Uterus (tissue), 4 donors: ENCODE data around the gene CAMTA1. TPM values are rescaled to one million over a fixed set of nuclear protein-coding genes. Genes with fewer than 3 reads are reported as not detected.
A peak's percentile ranks its signal among the peaks of the same experiment; 100 is the strongest.
"Not testable (repeated sequence)": the region's sequence is repeated elsewhere in the genome, so short reads cannot be mapped to it uniquely, and the experiment has no call there.

Experiments
- DNase-seq, 2 donors: peaks; one replicate each; pipeline ENCODE4 v3.0.0-alpha.2; 2019 to 2020
- H3K27ac ChIP-seq, 2 donors: fragments of 200-600 bp; sonication (generic); 1 replicate in 1 of 2; 2 replicates in 1 of 2; pipeline ENCODE4 v1.5.1; 2016 to 2018
- H3K27me3 ChIP-seq, 2 donors: fragments of 200-600 bp; sonication (generic); one replicate each; pipeline ENCODE4 v1.5.1; 2018 to 2019; ENCODE audit warnings: control low read depth in 1 of 2
- H3K36me3 ChIP-seq, 2 donors: fragments of 200-600 bp; sonication (generic); one replicate each; pipeline ENCODE4 v1.5.1; 2019; ENCODE audit warnings: control low read depth in 1 of 2
- H3K4me1 ChIP-seq, 2 donors: fragments of 200-600 bp; sonication (generic); one replicate each; pipeline ENCODE4 v1.5.1; 2018 to 2019; ENCODE audit warnings: control low read depth in 1 of 2
- H3K4me3 ChIP-seq, 2 donors: fragments of 200-600 bp; sonication (generic); 1 replicate in 1 of 2; 2 replicates in 1 of 2; pipeline ENCODE4 v1.5.1; 2018 to 2019; ENCODE audit warnings: mild to moderate bottlenecking in 1 of 2
- H3K9me3 ChIP-seq, 2 donors: fragments of 200-600 bp; sonication (generic); one replicate each; pipeline ENCODE4 v1.5.1; 2019; ENCODE audit warnings: control low read depth in 1 of 2
- POLR2A ChIP-seq, 2 donors: fragments of 450-650 bp; IDR thresholded peaks; one replicate each; pipeline ENCODE4 v1.6.1; 2016; ENCODE audit warnings: antibody characterized with exemption in 2 of 2, mild to moderate bottlenecking in 1 of 2, moderate library complexity in 1 of 2
- intact Hi-C: fragments of 100-400 bp; cut with DNase I; formaldehyde crosslinking; loops from one replicate; pipeline ENCODE4 v1.15.1; 2023; ENCODE audit warnings: low total_unique reads
- total RNA-seq, 4 donors: library from RNA; depleted of rRNA in 3 of 4; stranded (reverse); fragments of >200 nt in 3 of 4; gene quantifications; one replicate each; pipeline versions ENCODE4 v1.1.0 to v1.2.4, GENCODE V29; 2014 to 2023
- TF ChIP-seq, protein P1 (sequence below), 4 experiments: fragments of 200-600 bp in 2 of 4; fragments of 450-650 bp in 2 of 4; sonication (generic) in 2 of 4; IDR thresholded peaks; one replicate each; pipeline ENCODE4 v1.5.1; 2016 to 2019; ENCODE audit warnings: antibody characterized with exemption in 4 of 4, mild to moderate bottlenecking in 2 of 4, moderate library complexity in 1 of 4
- donor health status: DM: yes; HTN: yes; CAD: no.

CAMTA1 gene
- total RNA-seq, 4 donors from 2014 or later, result 29.7 to 427 (median 64.8) TPM

GRCh38 chr1:7380712-7381111 lies 595.5 kb downstream of the CAMTA1 start:
- no peak for DNase-seq
- no peak for TF ChIP-seq POLR2A (IDR thresholded peaks at IDR 0.05)
- TF ChIP-seq, protein P1, sequence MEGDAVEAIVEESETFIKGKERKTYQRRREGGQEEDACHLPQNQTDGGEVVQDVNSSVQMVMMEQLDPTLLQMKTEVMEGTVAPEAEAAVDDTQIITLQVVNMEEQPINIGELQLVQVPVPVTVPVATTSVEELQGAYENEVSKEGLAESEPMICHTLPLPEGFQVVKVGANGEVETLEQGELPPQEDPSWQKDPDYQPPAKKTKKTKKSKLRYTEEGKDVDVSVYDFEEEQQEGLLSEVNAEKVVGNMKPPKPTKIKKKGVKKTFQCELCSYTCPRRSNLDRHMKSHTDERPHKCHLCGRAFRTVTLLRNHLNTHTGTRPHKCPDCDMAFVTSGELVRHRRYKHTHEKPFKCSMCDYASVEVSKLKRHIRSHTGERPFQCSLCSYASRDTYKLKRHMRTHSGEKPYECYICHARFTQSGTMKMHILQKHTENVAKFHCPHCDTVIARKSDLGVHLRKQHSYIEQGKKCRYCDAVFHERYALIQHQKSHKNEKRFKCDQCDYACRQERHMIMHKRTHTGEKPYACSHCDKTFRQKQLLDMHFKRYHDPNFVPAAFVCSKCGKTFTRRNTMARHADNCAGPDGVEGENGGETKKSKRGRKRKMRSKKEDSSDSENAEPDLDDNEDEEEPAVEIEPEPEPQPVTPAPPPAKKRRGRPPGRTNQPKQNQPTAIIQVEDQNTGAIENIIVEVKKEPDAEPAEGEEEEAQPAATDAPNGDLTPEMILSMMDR (IDR thresholded peaks at IDR 0.05), result no peak
- H3K36me3 ChIP-seq, result no peaks in the 10 kb centered on the region
- H3K27ac ChIP-seq, result no peak overlapping the region
- no peaks in the 10 kb centered on the region for H3K27me3 ChIP-seq
- H3K4me3 ChIP-seq, result no peak overlapping the region
- no peaks in the 10 kb centered on the region for H3K4me1 ChIP-seq
- intact Hi-C loops, result no loop called here
- H3K9me3 ChIP-seq, result no peaks in the 10 kb centered on the region

- H3K4me1 ChIP-seq, H3K27ac ChIP-seq, intact Hi-C loops, H3K4me3 ChIP-seq, H3K36me3 ChIP-seq, H3K27me3 ChIP-seq, DNase-seq, H3K9me3 ChIP-seq: not testable (repeated sequence)
Measured at GRCh38 chr1:7381729-7382128, 596.5 kb downstream of the CAMTA1 start.

GRCh38 chr1:7382971-7383370 lies 597.7 kb downstream of the CAMTA1 start:
- Histone ChIP-seq H3K4me1 (no peaks in the 10 kb centered on the region), H3K36me3 (no peaks in the 10 kb centered on the region), H3K27me3 (no peaks in the 10 kb centered on the region), H3K4me3 (no peak overlapping the region), H3K27ac (no peak overlapping the region), H3K9me3 (no peaks in the 10 kb centered on the region)
- intact Hi-C loops, result no loop called here
- TF ChIP-seq, protein P1 (IDR thresholded peaks at IDR 0.05), result no peak
- no peak for TF ChIP-seq POLR2A (IDR thresholded peaks at IDR 0.05)
- no peak for DNase-seq

DNA sequence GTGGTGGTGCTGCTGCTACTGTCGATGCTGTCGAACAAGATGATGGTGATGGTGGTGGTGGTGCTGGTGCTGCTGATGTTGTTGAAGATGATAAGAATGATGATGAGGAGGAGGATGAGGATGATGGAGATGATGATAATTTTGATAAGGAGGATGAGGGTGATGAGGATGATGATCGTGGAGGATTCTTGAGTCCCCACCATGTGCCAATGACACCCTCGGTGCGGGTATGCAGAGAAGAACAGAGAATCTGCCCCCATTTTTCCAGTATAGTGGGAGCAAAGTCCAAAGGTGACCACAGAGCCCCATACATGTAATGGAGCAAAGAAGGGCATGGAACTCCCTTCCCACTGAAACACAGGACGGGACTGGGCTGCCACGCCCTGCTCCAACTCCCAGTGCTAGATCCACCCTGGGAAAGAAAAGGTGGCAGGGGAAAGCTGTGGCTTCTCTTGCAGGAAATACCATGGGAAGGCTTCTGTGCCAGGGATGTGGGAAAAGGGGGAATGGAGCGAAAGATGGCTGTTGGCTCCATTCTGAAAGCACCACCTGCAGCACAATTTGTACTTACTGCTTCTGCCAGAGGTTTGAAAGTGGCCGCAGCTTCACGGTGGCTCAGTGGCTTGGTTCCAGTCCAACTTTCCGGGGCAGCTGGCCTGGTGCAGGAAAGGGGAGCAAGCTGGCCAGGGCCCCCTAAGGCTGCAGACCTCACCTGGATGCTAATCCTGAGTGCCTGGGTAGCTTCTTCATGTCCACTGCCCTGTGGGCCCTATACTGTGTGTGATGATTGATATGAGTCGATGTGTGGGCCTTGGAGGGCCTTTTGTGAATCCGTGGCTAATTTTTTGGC lies 598.6 kb downstream of the CAMTA1 start:
- intact Hi-C loops, result no loop called here
- TF ChIP-seq, protein P1 (IDR thresholded peaks at IDR 0.05), result no peak
- TF ChIP-seq POLR2A (IDR thresholded peaks at IDR 0.05), result no peak
- Histone ChIP-seq H3K9me3 (no peaks in the 10 kb centered on the region), H3K27me3 (no peaks in the 10 kb centered on the region), H3K27ac (no peak overlapping the region), H3K4me1 (peaks cover 0 to 6% of the 10 kb centered on the region in 2 donors), H3K4me3 (no peak overlapping the region), H3K36me3 (no peaks in the 10 kb centered on the region)
- peak in 1 of 2 donors; percentile 2 for DNase-seq

DNA sequence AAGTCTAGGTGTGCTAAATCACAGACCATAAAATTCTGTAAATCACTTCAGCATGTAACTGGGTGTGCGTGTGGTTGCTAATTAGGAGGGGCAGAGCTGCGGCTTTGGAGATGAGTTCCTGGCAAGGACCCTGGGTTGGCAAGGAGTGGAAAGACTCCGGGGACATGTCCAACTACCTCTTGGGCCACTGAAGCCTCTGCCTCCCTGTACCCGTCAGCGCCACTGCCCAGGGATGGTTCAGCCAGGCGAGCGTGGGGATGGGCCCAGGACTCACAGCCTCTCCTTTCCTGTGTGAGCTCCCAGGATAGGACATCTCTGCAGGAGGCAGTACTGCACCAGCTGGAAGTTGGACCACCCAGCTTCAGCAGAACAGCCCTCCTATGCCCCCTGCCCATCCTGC lies 599.4 kb downstream of the CAMTA1 start:
- no peaks in the 10 kb centered on the region for H3K27me3 ChIP-seq
- no peak overlapping the region for H3K27ac ChIP-seq
- no peaks in the 10 kb centered on the region for H3K36me3 ChIP-seq
- H3K4me3 ChIP-seq, result no peak overlapping the region
- no peaks in the 10 kb centered on the region for H3K9me3 ChIP-seq
- H3K4me1 ChIP-seq, result peaks cover 0 to 13% of the 10 kb centered on the region in 2 donors
- DNase-seq, result peak in 1 of 2 donors; percentile 1
- intact Hi-C loops, result no loop called here
- TF ChIP-seq POLR2A (IDR thresholded peaks at IDR 0.05), result no peak
- TF ChIP-seq, protein P1 (IDR thresholded peaks at IDR 0.05), result no peak
